GM18951 (cell line): ENCODE data around the gene PRKAG2.

ENCODE experiments used
- POLR2A ChIP-seq: IDR thresholded peaks from 4 replicates; pipeline ENCODE4 v1.6.1; 2011; ENCODE audit warnings: mild to moderate bottlenecking; ENCODE audit not compliant: insufficient read length, insufficient read depth; ENCODE audit errors: extremely low read depth
- in situ Hi-C: fragments of 300-500 bp; cut with MboI; formaldehyde crosslinking; loops from one replicate; pipeline ENCODE4 v1.12.0; 2022; ENCODE audit warnings: low sequenced_read_pairs, mixed read lengths, inconsistent platforms; ENCODE audit not compliant: unreplicated experiment

PRKAG2 gene

DNA sequence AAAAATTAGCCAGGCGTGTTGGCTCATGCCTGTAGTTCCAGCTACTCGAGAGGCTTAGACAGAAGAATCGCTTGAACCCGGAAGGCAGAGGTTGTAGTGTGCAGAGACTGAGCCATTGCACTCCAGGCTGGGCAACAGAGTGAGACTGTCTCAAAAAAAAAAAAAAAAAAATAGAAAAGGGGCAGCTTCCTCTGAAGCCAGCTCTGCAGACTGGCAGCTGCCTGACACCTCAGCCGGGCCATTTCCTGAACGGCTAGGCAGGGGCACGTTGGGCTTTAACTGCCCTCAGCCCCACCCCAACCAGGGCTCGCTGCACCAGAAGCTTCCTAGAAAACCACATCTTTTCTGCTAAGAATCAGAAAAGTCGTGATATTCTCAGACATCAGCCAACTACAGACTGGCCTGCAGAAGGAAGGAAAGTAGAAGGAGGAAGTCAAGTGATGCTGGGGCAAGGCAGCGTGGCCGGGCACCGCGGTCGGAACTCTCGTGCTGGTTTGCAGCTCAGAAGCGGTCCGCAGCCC lies 38.0 kb downstream of the PRKAG2 start:
- no peak for TF ChIP-seq POLR2A

DNA sequence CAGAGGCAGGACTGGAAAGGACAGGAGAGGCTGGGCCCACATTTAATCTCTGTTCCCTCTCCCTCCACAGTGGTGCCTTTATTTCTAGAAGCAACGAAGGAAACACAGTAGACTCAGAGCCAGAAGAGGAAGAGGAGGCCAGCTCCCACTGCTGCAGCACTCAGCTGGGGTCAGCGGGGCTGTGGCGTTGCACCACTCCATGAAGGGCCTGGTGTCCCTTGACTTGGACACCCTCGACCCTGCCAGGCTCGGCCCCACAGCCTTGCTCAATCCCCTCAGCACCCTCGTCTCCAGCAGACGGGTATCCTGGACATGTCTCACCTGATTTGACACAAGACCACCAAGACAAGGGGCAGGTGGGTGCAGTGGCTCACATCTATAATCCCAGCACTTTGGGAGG lies 38.8 kb downstream of the PRKAG2 start:
- in situ Hi-C loops: no loop called here
- TF ChIP-seq POLR2A: no peak

More for the DNA sequence above, 38.0 kb downstream of the PRKAG2 start:
- in situ Hi-C loops: no loop called here

DNA sequence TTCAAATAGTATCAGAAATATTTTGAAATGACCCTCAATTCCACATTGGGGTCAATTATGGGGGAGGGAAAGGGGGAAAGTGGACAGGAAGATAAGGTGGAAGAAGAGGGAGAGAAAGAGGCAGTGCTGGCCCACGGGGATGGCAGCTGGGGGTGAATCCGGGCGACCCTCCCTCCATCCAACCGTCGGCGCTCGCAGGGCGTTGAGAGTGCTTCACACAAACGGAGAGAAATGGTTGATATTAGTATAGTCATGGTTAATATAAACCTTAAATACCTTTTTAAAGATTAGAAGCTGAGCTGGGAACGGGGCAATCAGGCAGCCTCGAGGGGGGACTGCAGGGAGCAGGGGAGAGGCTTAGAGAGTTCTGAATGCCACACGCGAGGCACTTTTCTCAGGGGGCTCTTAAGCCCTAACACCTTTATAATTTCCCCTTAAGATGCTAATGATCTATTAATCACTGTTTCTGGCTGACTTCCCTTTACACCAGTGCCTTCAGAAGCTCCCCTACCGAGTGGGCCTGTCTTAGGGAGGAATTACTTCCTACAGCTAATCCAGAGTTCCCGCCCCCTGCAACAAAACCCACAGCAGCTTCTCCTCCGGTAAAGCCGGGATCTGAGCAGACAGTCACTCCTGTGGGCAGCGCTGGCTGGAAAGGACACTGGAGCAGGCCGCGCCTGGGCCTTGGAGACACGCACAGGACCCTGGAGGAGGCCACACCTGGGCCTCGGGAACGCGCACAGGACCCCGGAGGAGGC lies 39.5 kb downstream of the PRKAG2 start:
- in situ Hi-C loops: no loop called here
- no peak for TF ChIP-seq POLR2A

- TF ChIP-seq POLR2A: no peak
- in situ Hi-C loops: no loop called here
Observed at GRCh38 chr7:151836927-151837205, 40.0 kb downstream of the PRKAG2 start.

GRCh38 chr7:151836191-151836926 lies 40.6 kb downstream of the PRKAG2 start:
- in situ Hi-C loops: no loop called here
- no peak for TF ChIP-seq POLR2A

- TF ChIP-seq POLR2A: no peak
- in situ Hi-C loops: no loop called here
Observed at GRCh38 chr7:151835636-151836035, 41.3 kb downstream of the PRKAG2 start.

DNA sequence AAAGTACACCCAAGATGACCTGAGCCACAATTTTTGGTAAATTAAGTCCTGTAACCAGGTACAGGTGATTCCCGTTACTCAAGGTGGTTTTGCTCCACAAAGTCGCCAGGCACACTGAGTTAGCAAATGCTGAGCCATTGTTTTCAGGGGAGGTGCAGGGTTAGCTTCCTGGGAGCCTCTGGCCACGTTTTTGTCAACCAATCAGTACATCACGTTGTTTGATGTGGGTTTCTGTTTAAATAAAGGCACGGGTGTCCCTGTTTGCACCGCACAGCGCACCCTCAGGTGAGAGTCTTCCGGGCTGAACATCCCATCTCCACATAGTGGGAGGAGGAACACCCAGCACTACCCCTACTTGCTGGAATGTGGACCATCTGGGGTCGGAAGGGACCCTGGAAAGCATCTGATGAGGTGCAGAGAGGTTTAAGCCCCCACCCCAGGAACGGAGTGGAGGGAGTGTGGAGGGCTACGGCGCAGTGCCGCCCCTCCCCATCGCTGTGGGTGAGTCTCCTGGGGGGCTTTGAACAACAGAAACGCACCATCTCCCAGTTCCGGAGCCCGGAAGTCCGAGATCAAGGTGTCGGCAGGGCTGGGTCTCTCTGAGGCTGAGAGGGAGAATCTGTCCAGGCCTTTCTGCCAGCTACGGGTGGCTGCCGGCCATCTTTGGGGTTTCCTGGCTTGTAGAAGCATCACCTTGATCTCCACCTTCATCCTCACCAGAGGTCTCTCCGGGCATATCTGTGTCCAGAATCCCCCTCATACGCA lies 42.5 kb downstream of the PRKAG2 start:
- TF ChIP-seq POLR2A: no peak
- in situ Hi-C loops: no loop called here

DNA sequence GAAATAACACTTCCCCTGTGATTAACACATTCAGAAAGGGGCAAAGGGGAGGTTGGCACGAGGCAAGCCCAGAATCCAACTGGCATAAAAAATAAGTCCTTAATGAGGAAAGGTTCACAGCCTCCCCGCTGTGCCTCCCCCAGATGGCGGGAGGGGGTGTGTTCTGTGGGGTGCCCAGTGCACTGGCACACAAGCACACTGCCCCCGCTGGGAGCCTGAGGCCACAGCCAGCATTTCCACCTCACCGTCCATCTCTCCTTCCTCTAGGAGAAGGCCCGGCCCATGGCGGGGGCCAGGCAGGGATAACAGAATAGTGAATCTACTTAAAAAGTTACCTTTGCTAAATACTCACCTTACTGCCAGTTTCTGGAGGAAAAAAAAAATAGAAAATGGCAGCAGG lies 43.2 kb downstream of the PRKAG2 start:
- in situ Hi-C loops: no loop called here
- TF ChIP-seq POLR2A: no peak

DNA sequence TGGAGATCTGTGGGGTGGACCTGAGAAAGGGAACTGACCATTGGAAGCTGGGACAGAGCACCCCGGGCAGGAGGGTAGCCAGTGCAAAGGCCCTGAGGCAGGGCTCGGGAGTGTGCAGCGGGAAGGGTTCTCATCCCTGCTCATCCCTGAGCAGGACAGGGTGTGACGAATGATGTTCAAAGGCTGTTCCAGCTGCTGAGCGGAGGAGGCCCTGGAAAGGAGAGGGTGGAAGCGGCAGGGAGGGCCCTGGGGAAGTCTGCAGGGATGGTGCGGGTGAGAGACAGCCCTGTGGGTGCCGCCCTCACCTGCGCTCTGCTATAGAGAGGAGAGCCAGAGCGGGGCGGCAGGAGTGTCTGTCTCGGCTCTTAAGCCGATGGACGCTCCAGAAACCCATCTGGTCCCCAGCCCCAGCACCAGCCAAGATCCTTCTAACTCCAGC lies 43.7 kb downstream of the PRKAG2 start:
- in situ Hi-C loops: no loop called here
- no peak for TF ChIP-seq POLR2A

DNA sequence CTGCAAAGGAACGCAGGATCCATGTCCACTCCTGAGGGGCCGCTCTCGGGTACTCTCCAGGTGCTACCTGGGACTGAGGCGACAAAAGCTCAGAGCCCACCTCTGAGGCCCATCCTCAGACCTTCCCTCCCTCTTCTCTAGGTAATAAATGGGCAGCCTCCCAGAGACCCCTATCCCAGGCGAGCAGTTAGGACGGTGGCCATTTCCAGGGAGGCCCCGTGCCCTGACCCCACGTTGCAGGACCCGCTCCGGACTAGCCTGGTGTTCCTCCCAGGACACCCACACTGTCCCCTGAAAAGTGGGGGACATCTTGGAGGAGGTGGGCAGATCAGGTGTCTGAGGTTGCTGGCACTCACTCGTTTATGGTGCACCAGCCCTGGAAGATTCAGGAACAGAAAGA lies 44.3 kb downstream of the PRKAG2 start:
- in situ Hi-C loops: no loop called here
- TF ChIP-seq POLR2A: no peak

GRCh38 chr7:151832138-151832537 lies 44.8 kb downstream of the PRKAG2 start:
- TF ChIP-seq POLR2A: no peak
- in situ Hi-C loops: no loop called here

DNA sequence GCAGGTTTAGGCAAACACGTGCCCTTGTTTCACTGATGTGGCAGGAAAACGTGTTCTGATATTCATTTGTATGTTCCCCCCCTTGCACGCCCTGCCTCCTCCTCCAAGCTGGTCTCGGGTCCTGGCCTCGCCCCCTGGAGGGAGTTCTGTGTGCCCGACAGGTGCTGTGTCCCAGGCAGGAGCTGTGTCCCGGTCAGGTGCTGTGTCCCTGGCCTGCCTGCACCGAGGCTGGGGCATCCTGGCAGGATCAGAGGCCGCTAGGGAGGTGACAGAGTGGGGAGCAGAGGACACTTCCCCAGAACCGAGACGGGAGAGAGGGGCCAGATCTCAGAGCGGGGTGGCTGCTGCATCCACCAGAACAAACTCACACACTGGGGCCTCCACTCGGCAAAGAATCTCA lies 45.3 kb downstream of the PRKAG2 start:
- in situ Hi-C loops: no loop called here
- TF ChIP-seq POLR2A: no peak

DNA sequence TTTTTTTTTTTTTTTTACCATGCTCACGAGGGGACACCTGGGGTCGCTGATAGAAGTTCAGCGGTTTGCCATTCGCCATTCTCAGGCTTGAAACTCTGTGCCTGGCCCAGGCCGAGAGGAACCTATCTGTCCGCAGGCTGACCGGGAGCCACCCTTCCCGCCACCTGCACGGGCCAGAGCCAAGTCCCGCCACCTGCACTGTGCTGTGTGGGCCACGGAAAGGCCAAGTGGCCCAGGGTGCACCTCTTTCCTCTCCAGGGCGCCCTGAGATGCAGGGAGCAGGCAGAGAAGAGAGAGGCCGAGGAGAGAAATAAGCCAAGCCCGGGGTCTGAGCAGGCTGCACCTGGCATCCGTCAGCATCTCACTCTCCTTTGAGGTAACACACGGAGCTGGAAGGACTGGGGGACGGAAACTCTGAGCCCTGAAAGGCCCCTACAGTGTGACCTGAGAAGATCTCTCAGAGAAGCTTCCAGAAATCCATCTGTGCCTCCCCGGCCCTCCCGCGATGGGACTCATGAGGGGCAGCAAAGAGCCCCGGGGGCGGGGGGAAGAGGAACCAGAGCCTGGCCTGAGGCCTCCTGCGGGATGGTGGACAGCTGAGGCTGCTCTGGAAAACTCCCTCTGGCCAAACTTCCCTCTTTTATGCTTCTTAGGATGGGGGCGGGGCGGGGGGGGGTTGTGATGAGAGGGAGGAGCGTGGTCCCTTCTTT lies 46.6 kb downstream of the PRKAG2 start:
- in situ Hi-C loops: no loop called here
- no peak for TF ChIP-seq POLR2A
